HepG2 (cell line): ENCODE measurements around the gene SF3B6. TPM values are rescaled to one million over a fixed set of nuclear protein-coding genes. Genes with fewer than 3 reads are reported as not detected.

ENCODE experiments used
- XBP1 ChIP-seq: sonication (generic); formaldehyde crosslinking; IDR thresholded peaks from 2 replicates; pipeline ENCODE4 v1.5.0; 2020; ENCODE audit warnings: missing genetic modification reagents
- polyA plus RNA-seq, 8 experiments: library from polyadenylated mRNA; depleted of rRNA in 3 of 8; stranded (reverse) in 7 of 8; unstranded in 1 of 8; fragments of >200 nt; fragmentation: Illumina TruSeq in 4 of 8; extraction: Trizol in 4 of 8; gene quantifications; 2 replicates each; pipeline versions ENCODE4 v1.2.1 to v1.2.3, GENCODE V29; 2011 to 2016; ENCODE audit warnings: low read depth in 4 of 8, missing spikeins in 1 of 8, mixed read lengths in 1 of 8; ENCODE audit not compliant: insufficient read depth in 1 of 8
- total RNA-seq, 5 experiments: library from RNA; depleted of rRNA; stranded (reverse); fragments of >200 nt; fragmentation: Illumina TruSeq; extraction: Trizol; gene quantifications; 2 replicates each; pipeline ENCODE4 v1.2.3, GENCODE V29; 2016; ENCODE audit warnings: low read depth in 1 of 5
- TF ChIP-seq, protein P1 (sequence below): sonication (generic); formaldehyde crosslinking; IDR thresholded peaks from 2 replicates; pipeline ENCODE4 v1.4.0; 2020; ENCODE audit warnings: mild to moderate bottlenecking, missing genetic modification reagents
- TF ChIP-seq, protein P2 (sequence below): sonication (generic); formaldehyde crosslinking; IDR thresholded peaks from 2 replicates; pipeline ENCODE4 v1.8.0; 2022; ENCODE audit warnings: missing genetic modification reagents, mild to moderate bottlenecking, moderate library complexity, borderline replicate concordance
- TF ChIP-seq, protein P3 (sequence below): sonication (generic); formaldehyde crosslinking; IDR thresholded peaks from 2 replicates; pipeline ENCODE4 v1.5.1; 2020; ENCODE audit warnings: mild to moderate bottlenecking, moderate library complexity, missing genetic modification reagents

SF3B6 gene
- total and polyA plus RNA-seq, 2 of the 13 experiments (the other 11 are each of a cell fraction or from before 2014, with no cell fraction given): 177 to 182 TPM

DNA sequence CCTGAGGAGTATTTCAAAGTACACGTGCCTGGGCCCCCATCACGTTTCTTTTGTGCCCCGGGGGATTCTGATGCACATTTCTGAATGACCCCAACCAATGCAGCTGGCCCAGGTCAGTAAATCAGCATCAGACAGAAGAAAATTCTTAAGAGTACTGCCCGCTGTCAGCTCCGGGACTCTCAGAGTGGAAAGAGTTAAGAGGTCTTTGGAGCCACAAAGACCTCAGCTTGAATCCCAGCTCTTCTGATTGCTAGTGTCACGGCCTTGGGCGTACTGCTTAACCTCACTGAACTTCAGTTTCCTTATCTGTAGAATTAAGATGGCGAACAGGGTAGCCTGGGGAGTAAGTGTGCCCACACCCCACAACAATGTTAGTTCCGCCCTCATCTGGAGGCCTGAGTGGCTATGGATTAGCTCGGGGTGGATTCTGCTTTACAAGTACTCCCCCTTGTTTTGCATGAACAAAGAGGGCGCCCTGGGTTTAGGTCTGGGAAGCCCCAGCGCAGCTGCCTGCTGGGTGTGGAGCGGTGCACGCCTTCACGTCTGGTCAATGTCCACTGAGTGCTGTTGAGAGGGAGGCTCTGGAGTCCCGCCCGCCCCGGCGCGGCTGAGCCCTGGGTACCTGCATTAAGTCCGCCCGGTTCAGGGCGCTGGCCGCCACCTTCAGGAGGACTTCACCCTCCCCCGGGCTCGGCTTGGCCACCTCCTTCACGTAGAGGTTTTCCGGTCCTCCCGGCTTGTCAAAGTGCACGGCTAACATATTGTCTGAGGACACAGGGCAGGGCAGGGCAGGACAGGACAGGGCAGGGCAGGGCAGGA, 7.7 kb upstream of the SF3B6 start (continued):
- TF ChIP-seq, protein P1, sequence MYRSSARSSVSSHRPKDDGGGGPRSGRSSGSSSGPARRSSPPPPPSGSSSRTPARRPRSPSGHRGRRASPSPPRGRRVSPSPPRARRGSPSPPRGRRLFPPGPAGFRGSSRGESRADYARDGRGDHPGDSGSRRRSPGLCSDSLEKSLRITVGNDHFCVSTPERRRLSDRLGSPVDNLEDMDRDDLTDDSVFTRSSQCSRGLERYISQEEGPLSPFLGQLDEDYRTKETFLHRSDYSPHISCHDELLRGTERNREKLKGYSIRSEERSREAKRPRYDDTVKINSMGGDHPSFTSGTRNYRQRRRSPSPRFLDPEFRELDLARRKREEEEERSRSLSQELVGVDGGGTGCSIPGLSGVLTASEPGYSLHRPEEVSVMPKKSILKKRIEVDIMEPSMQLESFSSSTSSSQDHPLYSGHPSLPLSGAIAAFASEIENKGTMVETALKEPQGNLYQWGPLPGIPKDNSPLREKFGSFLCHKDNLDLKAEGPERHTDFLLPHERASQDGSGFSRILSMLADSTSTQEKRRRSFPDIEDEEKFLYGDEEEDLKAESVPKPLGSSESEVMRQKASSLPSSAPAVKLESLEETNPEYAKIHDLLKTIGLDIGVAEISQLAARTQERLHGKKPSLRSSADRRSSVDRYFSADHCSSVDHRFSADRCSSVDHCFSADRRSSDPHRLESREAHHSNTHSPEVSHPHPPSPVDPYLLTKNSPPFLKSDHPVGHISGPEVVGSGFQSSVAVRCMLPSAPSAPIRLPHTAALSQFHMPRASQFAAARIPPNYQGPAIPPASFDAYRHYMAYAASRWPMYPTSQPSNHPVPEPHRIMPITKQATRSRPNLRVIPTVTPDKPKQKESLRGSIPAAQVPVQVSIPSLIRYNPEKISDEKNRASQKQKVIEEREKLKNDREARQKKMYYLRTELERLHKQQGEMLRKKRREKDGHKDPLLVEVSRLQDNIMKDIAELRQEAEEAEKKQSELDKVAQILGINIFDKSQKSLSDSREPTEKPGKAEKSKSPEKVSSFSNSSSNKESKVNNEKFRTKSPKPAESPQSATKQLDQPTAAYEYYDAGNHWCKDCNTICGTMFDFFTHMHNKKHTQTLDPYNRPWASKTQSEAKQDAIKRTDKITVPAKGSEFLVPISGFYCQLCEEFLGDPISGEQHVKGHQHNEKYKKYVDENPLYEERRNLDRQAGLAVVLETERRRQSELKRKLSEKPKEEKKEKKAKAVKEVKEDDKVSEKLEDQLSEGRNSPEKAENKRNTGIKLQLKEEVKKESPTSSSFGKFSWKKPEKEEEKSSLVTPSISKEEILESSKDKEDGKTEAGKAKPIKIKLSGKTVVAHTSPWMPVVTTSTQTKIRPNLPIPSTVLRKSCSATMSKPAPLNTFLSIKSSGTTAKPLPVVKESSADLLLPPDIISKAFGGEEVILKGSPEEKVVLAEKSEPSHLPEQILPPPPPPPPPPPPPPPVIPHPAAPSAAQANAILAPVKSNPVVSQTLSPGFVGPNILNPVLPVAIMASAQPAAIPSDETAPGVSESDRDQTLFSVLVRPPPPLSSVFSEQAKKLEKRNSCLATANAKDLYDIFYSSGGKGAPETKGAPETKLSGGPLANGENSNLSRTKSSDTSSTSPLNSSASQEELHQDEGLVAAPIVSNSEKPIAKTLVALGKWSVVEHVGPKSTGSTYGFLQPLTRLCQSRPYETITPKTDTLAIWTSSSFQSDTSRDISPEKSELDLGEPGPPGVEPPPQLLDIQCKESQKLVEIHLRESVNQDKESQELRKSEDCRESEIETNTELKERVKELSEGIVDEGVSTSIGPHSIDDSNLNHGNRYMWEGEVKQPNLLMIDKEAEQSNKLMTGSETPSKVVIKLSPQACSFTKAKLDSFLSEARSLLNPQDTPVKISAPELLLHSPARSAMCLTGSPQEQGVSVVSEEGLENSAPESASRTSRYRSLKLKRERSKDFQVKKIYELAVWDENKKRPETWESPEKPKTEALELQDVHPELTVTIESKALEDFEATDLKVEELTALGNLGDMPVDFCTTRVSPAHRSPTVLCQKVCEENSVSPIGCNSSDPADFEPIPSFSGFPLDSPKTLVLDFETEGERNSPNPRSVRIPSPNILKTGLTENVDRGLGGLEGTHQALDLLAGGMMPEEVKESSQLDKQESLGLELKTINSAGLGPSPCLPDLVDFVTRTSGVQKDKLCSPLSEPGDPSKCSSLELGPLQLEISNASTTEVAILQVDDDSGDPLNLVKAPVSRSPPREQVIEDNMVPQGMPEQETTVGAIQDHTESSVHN: 0 out of 2 replicates have a peak, but pooled peaks have one; percentile 53
- TF ChIP-seq, protein P2, sequence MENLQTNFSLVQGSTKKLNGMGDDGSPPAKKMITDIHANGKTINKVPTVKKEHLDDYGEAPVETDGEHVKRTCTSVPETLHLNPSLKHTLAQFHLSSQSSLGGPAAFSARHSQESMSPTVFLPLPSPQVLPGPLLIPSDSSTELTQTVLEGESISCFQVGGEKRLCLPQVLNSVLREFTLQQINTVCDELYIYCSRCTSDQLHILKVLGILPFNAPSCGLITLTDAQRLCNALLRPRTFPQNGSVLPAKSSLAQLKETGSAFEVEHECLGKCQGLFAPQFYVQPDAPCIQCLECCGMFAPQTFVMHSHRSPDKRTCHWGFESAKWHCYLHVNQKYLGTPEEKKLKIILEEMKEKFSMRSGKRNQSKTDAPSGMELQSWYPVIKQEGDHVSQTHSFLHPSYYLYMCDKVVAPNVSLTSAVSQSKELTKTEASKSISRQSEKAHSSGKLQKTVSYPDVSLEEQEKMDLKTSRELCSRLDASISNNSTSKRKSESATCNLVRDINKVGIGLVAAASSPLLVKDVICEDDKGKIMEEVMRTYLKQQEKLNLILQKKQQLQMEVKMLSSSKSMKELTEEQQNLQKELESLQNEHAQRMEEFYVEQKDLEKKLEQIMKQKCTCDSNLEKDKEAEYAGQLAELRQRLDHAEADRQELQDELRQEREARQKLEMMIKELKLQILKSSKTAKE: peak; percentile 79; the same call in 1 of the 2 replicates
- TF ChIP-seq XBP1 (CRISPR knock-in tag): no peak
- TF ChIP-seq, protein P3, sequence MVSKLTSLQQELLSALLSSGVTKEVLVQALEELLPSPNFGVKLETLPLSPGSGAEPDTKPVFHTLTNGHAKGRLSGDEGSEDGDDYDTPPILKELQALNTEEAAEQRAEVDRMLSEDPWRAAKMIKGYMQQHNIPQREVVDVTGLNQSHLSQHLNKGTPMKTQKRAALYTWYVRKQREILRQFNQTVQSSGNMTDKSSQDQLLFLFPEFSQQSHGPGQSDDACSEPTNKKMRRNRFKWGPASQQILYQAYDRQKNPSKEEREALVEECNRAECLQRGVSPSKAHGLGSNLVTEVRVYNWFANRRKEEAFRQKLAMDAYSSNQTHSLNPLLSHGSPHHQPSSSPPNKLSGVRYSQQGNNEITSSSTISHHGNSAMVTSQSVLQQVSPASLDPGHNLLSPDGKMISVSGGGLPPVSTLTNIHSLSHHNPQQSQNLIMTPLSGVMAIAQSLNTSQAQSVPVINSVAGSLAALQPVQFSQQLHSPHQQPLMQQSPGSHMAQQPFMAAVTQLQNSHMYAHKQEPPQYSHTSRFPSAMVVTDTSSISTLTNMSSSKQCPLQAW: no peak
